GM21360 (cell line): ENCODE results near the gene C11orf91.
A peak's percentile ranks its signal among the peaks of the same experiment; 100 is the strongest.
"Not testable (repeated sequence)": the region's sequence is repeated elsewhere in the genome, so short reads cannot be mapped to it uniquely, and the experiment has no call there.

Experiments used
- ATAC-seq: cut with Tn5 transposase; IDR thresholded peaks from one replicate; pipeline ENCODE4 v1.9.1; 2021; ENCODE audit warnings: mild to moderate bottlenecking, moderate library complexity; ENCODE audit not compliant: unreplicated experiment

Gene C11orf91

GRCh38 chr11:33672273-33672672 is 28.4 kb downstream of the C11orf91 start:
- no peak for ATAC-seq

GRCh38 chr11:33670250-33671011 is 30.2 kb downstream of the C11orf91 start:
- no peak for ATAC-seq

GRCh38 chr11:33669598-33670249 is 30.9 kb downstream of the C11orf91 start:
- no peak for ATAC-seq

DNA sequence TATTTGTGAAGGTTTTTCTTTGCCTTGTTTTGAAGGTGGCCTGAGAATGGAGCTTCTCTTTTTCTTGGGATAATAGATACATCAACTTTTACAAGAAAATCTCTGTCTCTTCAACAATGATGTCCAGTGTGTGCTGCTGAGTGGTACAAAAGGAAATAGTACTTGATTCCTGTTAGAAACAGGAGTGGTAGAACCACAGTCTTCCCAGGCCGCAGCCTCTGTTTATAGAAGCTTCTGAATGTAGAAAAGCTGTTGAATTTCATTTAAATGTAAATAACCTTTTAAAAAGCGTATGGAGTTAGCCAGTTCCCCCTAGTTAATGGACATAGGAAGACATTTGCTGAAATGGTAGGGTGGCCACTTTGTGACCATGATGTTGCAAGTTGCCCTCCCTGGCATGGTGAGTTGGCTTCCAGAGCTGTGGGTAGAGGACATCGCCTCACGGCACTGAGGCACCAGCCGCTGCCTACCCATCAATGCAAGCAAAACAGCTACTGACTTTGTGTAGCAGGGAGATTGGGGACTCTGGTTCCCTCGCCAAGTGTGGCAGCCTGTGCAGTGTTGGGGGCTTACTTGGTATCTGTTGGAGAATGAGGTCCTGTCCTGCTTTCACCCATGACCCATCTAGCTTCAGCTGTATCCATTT is 31.6 kb downstream of the C11orf91 start:
- ATAC-seq = no peak

DNA sequence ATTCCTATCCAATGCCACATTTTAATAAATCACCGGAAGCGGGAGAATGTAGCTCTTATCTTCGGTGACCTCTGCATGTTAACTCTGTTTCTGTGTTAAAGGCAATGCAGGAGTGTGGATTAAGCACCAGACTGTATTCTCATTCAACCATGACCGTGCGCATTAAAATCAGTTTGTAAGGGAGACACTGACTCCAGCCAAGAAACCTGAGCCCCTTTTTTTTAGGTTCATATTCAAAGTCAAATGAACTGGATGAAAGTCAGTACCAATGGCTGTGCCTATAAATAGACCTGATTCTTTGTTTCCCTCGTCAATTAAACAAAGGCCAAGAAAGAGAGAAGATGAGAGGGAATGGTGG is 32.2 kb downstream of the C11orf91 start:
- ATAC-seq = no peak

DNA sequence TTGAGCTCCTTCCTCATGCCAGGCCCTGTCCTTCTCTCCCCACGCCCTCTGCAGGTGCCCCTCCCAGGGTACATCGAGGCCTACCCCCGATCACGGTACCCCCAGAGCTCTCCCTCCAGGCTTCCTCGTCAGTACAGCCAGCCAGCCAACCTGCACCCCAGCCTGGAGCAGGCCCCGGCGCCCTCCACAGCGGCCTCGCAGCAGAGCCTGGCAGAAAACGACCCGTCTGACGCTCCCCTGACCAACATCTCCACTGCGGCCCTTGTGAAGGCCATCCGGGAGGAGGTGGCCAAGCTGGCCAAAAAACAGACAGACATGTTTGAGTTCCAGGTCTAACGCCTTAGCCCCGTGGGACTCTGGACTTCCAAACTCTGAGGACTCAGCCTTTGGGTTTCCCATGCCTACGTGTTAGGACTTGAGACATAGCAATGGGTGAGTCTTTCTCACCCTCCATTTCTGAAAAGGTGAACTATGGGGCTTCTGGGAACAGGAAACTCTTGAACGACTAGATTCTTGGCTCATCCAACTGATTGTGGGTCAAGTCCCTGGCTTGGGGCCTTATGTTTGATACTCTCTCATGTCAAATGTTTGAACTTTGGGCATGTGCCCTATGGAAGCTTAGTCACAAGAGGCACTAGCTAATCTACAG is 32.7 kb downstream of the C11orf91 start:
- no peak for ATAC-seq

GRCh38 chr11:33665350-33666106 is 35.1 kb downstream of the C11orf91 start:
- no peak for ATAC-seq

GRCh38 chr11:33664827-33665226 is 35.8 kb downstream of the C11orf91 start:
- no peak for ATAC-seq

DNA sequence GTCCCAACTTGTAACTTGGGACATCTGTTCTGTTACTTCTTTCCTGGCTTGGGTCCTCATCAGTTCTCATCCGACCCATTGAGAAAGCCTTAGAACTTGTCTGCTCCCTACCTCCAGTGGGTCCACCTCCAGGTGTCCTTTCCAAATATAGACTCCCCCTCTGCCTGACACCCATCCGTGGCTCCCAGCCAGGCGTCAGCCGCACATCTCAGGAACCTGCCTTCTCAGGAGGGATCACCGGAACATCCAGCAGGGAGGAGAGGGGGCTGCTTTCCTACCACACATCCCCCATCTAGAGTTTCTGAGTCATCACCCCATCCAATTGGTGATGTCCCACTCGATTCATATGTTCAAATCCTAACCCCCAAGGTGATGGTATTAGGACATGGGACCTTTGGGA is 36.5 kb downstream of the C11orf91 start:
- ATAC-seq = no peak

DNA sequence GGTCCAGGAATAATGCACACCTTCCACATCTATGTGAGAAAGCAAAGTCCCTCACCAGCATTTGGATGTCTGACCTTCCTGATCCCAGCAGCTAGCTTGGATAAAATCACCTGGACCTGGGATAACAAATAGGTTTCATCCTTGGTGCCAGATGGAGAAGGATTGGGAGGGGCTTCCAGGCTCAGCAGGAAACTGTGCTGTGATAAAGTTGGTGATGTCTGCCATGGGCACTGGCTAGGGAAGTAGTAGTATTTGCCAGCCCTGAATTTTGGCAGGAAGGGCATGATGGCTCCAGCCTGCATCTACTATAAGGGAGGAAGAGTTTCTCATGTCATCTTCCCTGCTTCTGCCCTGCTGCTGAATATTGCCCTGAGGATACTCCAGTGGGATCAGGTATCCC is 37.5 kb downstream of the C11orf91 start:
- ATAC-seq = no peak

- ATAC-seq = not testable (repeated sequence)
These were observed 39.1 kb downstream of the C11orf91 start for GRCh38 chr11:33661526-33661925.

GRCh38 chr11:33660962-33661361 is 39.7 kb downstream of the C11orf91 start:
- no peak for ATAC-seq

DNA sequence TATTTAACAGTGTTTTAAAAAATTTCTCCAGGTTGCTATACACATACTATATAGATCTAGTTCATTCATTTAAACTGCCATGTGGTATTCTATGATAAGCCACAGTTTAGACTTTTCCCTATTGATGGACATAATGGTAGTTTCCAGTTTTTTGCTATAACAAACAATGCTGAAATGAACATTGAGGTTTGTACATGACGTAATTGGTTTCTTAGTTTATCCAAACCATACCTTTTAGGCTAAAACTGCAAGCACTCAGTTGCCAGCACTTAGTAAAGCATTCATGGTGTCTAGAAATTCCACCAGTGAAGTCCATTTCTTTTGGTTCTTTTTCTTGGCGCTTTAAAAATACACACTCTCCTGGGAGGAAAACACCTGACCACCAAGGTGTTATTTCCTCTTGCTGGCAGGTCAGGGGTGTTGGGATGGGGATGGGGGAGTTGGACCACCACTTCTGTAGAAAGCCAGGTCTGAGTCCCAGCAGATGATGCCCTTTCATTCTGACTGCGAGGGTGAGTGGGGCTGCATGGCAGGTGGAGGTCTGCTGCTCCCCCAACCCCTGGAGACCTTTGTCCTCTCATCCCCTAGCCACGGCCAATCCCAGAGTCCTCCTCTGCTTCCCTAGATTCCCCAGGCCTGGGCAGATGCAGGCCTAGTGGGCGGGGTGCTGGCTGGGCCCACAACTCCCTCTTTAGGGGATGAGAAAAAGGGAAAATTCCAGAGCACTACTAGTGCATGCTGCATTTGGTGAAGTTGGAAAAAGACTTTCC is 41.1 kb downstream of the C11orf91 start:
- no peak for ATAC-seq

DNA sequence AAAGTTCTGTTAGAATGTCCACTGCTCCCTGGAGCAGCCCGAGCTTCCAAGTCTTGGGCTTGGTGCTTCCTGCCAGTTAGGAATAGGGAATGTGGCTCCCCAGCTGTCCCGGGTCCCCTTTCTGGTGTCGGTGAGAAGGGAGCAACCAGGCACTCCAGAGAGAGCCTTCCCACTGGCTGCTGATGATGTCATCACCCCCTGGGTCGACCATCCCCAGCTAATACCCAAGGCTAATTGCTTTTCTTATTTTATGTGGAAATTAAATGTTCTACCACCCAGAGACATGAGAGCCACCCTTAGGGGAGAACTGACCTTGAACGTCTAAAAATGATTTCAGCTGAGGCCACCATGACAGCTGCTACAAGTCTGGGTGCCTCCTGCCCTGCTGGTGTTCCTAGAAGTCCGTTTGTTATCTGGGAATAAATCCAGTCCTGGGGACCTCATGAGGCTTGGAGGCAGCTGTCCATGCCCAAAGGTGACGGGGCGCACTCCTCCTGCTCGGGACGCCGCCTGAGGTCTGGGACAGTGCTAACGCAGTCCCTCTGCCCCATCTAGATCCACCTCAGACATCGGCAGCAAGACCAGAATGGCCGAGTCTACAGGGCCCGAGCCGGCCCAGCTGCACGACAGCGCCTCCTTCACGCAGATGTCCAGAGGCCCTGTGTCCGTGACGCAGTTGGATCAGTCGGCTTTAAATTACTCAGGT is 42.3 kb downstream of the C11orf91 start:
- no peak for ATAC-seq

GRCh38 chr11:33657757-33658156 is 42.9 kb downstream of the C11orf91 start:
- no peak for ATAC-seq

GRCh38 chr11:33656768-33657167 is 43.9 kb downstream of the C11orf91 start:
- no peak for ATAC-seq

GRCh38 chr11:33655842-33656600 is 44.6 kb downstream of the C11orf91 start:
- ATAC-seq = peak; percentile 62

DNA sequence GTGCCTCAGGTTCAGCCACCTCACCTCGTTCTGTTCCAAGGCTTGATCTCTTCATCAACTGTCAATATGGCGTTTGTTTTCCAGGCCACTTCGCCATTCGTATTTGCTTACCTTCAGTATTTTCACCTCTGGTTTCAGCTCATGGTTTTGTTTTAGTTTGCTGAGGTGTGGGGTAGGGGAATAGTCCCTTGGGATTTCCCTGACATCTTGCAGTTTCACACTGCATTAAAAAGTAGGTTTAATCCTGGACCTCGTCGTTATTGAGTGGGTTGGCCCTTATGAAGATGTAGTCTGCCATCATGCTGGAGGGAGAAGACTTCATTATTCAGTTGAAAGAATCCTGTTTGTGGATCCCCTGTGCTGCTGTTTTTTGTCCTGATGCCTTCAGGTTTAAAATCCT is 46.0 kb downstream of the C11orf91 start:
- ATAC-seq = no peak

- no peak for ATAC-seq
These were observed 47.7 kb downstream of the C11orf91 start for GRCh38 chr11:33652930-33653329.
